GM12873 (cell line): ENCODE results near the gene MCTS1.

Experiments used
- TF ChIP-seq, protein P1 (sequence below): IDR thresholded peaks from 2 replicates; pipeline ENCODE4 v1.5.1; 2012; ENCODE audit warnings: low read depth, mild to moderate bottlenecking, moderate library complexity, low read length, control low read depth; ENCODE audit not compliant: insufficient read depth; ENCODE audit errors: missing control alignments

The MCTS1 gene

DNA sequence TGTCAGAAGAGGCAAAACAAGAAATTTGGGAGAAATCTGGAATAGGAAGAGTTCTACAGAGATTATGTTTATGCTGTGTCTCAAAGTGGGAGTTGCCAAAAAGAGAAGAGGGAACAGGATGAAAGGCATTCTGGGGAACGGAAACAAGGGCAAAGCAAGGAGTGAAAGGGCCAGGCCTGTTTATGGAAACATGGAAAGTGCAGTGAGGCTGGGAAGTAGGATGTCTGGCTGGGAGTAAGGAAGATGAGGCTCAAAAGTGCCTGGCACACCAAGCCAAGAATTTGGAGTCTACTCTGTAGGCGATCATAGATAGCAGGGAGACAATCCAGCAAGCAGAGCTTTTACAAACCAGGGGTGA, 41.4 kb upstream of the MCTS1 start:
- TF ChIP-seq, protein P1, sequence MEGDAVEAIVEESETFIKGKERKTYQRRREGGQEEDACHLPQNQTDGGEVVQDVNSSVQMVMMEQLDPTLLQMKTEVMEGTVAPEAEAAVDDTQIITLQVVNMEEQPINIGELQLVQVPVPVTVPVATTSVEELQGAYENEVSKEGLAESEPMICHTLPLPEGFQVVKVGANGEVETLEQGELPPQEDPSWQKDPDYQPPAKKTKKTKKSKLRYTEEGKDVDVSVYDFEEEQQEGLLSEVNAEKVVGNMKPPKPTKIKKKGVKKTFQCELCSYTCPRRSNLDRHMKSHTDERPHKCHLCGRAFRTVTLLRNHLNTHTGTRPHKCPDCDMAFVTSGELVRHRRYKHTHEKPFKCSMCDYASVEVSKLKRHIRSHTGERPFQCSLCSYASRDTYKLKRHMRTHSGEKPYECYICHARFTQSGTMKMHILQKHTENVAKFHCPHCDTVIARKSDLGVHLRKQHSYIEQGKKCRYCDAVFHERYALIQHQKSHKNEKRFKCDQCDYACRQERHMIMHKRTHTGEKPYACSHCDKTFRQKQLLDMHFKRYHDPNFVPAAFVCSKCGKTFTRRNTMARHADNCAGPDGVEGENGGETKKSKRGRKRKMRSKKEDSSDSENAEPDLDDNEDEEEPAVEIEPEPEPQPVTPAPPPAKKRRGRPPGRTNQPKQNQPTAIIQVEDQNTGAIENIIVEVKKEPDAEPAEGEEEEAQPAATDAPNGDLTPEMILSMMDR: no peak

DNA sequence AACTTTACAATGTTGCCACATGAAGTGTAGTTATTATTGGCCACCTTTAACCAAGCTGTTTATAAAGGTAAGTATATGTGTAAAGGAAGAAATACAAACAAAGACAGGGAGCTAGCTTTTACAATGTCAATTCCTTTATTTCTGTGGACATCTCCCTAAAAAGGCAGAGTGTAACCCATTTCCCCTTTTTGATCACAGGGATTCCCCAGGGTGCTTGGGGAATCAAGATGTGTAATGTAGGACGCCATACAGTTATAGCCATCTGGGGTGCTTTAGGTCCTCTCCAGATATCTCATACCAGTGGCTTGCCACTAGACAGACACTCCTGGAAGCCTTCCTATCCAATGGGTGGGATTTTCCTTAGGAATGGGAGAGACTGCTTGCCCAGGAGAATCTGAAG, 39.0 kb upstream of the MCTS1 start:
- TF ChIP-seq, protein P1: no peak

DNA sequence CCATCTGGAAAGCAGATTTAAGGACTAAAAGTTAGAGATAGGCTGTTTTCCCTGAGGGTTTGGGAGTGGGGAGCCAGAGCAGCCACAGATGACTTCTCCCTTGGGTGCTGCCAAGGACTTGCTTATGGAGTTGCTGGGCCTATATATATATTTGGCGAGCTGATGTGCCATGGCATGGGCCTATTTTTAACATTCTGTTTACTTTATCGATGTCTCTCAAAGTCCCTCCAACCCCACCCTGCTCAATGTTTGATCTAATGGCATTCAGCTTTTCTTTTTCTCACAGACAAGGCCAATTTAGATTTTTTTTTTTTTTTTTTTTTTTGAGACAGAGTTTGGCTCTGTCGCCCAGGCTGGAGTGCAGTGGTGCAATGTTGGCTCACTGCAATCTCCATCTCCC, 37.1 kb upstream of the MCTS1 start:
- TF ChIP-seq, protein P1: no peak

DNA sequence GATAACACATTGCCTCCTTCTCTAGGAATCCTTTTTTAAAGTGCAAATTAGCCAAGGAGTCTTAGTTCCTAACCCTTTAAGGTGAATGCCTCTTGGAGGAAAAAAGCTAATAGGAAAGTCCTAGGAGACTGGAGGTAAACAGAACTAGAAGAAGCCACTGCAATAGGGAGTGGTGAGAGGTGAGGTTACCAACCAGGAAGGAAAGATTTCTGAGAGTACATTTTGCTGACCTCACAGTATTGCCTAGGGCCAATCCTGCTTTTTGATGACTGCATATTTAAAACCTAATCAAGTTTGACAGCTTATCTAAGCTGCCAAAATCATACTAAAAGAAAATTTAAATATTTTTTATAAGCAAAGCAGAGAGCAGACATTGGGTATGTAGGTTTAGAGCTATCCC, 35.9 kb upstream of the MCTS1 start:
- TF ChIP-seq, protein P1: no peak

DNA sequence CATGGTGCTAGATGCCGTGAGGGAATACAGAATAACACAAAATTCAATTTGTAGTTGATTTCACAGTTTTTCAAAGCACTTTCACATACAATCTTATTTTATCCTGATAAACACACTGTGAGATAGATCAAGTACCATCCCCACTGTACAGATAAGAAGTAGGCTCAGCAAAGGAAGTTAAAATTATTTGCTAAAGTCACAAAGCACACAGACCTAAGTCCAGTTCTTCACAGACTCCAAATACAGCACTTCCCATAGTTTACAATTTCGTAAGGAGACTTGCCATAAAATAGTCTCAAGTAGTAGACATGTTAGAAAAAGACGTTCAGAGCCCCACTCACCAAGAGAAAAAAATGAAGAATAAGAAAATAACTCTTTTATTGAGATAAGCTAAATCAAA, 35.3 kb upstream of the MCTS1 start:
- TF ChIP-seq, protein P1: no peak

DNA sequence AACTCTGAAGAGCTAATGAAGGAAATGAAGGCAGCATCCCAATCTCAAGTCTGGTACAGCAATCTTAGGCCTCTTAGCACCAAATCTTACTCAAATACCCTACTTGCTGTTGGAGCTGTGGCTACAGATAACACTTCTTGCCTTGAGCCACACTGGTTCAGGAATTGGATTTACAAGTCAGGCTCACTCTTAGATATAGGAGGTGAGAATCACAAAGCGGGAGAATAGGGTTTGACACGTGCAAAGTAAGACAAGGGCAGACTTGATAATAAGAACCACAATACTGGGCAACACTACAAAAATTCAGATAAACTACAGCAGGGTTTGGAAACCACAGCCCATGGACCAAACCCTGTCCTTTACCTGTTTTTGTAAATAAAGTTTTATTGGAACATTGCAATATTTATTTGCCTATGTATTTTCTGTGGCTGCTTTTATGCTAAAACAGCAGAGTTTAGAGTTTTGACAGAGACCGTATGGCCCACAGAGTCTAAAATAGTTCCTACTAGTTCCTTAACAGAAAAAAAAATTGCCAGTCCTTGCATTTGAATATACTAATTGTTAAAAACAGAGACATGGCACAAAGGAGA, 33.8 kb upstream of the MCTS1 start:
- TF ChIP-seq, protein P1: no peak

DNA sequence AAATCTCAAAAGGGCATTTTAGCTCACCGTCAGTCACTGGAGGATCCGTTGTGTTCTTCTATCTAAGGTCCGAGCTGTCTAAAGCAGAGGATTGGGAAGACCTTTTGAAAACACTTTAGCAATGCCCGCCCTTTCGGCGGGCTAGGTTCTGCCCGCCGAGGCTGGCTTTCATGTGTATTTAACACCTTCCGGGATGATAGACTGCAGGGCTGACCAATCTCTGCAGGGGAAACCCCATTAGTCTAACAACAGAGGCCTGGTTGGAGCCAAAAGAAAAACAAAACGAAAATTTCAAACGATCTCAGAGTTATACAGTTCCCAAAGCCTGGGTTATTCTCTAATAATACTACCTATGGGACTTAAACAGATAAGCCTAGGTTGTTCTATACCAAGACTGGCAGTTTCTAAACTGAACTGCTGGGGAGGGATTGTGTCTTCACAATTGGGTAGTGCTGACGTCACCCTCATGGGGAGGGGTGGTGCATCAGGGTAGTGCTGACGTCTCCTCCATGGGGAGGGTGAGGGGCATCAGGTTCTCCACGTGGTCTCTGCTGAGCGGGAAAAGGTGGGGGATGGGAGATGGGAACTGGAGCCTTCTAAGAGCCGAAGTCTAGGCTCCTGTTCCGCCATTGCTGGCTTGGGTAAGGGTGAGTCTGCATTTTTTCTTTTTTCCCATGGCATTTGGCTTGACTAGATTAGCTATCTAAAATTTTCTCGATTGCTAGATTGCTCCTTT, 28.4 kb upstream of the MCTS1 start:
- TF ChIP-seq, protein P1: no peak
